ENCODE results near the gene DYNLT5.
"Not testable (repeated sequence)": the region's sequence is repeated elsewhere in the genome, so short reads cannot be mapped to it uniquely, and the experiment has no call there.

The DYNLT5 gene, protein sequence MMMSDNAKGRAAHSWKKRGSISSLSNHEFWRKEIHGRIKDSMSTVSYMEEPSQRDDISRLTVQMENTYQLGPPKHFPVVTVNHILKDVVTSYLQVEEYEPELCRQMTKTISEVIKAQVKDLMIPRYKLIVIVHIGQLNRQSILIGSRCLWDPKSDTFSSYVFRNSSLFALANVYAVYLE

DNA sequence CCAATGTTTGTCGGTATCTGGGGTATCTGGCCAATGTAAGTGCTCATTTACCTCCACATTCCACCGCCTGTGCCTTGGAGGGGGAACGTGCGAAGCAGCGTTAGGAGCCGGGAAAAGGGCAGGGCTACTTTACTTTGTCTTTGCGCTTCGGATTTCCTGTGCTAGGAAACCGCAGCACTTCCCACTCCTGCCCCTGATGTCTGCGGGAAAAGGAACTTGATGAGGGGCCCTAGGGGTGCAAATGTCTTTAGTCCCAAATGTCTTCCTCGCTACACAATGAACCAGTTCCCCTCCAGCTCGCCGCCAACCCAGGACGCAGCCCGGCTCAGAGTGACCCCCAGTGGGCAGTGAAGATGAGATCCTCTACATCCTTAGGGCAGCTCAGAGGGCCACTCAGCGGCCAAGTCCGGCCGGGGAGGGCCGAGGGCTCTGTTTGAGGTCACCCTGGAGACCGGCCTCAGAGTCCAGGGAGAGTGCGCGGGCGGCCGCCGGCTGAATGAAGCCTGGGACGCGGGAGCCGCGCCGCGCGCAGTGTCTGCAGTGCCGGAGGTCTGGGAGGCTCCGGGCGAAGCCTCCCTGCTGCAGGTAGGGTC lies at the start of gene DYNLT5:
Gene DYNLT5, plus strand, starts transcription at position 460 of the 593 bp plus-strand sequence. CDS start 2,200 bp downstream, outside the sequence.
- no peak for DNase-seq (ENCODE audit: low spot score)

DNA sequence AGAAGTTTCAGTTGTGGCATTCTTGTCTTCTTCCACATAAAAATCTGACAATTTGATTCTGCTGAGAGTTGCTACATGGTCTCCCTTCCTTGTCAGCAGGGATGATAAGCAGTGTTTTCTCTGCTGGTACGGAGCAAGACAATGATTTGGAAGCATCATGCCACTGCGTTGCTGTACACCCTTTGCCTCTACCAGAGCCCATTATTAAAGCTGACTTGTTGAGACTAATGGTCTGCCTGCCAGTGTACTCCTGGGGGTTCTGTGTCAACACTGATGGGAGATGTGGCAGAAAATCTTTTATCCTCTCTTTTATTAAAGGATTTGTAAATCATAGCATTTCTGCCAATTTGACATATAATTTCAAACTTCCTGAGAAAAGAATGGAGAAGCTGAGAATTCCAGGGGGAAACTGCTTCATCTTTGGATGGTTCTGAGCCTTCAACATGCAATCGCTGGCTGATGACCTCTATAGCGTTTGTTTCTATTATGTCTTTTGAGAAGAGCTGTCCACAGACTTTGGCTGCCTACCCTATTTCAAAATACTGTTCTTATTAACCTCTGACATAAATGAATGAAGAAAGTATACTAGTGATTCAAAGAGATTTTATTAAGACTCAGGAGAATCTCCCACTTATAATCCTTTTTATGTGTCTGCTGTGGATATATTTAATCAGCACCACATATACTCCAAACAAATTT lies 47.9 kb upstream of the DYNLT5 start:
- no peak for DNase-seq (ENCODE audit: low spot score)

DNA sequence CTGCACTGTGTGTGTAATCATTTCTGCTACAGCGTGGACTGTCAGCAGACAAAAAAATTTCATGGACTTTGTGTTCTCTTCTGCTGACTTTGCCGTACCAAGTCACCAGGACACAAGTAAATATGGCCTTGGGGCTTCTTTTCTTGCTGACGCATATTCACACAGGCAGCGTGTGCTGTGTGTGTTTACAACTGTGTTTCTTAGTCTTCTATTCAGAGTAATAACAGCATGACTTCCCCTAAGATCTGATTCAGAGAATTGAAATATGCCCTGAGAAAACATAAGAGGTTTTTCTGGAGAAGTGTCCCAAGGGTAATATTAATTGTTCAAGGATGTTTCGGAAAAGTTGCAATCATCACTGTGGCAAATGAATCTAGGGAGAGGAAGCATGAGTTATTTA lies 47.1 kb upstream of the DYNLT5 start:
- DNase-seq (ENCODE audit: low spot score), result no peak

DNA sequence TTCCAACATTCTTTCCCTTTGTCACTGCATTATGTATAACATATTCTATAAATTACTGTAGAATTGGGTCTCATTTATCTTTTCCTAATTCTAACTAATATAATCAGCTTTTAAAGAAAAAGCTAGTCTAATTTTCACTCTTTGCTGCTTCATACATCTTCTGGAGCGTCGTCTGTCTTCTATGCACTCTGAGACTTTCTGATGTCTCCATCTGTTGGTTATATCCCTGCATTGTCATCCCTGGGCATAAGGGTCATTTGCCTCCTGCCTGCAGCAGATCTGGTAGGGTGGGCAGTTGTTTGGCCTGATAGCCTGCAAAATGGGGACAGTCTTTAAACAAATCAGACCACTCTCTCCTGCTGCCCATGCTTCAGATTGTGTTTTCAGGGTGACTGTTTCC lies 40.8 kb upstream of the DYNLT5 start:
- no peak for DNase-seq (ENCODE audit: low spot score)

DNA sequence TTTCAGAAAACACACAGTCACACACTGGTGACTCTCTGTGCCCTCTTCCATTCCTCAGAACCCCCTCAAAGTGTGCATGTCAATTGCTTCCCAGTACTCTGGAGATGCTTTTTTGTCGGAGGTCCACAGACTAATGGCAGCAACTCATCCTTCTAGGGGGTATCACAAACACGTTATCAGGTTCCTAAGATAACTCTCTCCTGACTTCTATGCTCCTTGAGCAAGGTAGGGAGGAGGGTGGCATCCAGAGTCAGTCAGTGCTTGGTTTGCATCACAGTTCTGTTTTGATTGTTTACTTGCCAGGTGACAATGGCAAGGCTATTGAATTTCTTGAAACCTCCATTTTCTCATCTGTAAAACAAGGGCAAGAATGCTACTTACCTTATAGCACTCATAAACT lies 39.4 kb upstream of the DYNLT5 start:
- no peak for DNase-seq (ENCODE audit: low spot score)

DNA sequence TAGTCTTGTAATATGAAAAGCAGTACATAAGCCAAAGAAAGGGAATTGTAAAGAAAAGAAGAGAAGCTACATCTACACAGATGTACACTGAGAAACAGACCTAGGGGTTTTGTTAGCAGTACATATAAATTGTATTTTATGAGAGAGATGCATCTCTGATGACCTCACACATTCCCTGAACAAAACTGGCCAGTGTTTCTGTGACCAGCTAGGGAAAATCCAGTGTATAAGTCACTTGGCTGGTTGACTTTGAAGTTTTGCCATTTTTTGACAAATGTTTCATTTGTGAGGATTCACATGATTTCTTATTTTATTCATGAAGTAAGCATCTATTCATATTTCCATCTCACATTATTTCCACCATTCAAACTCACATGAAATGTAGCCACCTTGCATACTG lies 28.3 kb upstream of the DYNLT5 start:
- DNase-seq (ENCODE audit: low spot score), result no peak

DNA sequence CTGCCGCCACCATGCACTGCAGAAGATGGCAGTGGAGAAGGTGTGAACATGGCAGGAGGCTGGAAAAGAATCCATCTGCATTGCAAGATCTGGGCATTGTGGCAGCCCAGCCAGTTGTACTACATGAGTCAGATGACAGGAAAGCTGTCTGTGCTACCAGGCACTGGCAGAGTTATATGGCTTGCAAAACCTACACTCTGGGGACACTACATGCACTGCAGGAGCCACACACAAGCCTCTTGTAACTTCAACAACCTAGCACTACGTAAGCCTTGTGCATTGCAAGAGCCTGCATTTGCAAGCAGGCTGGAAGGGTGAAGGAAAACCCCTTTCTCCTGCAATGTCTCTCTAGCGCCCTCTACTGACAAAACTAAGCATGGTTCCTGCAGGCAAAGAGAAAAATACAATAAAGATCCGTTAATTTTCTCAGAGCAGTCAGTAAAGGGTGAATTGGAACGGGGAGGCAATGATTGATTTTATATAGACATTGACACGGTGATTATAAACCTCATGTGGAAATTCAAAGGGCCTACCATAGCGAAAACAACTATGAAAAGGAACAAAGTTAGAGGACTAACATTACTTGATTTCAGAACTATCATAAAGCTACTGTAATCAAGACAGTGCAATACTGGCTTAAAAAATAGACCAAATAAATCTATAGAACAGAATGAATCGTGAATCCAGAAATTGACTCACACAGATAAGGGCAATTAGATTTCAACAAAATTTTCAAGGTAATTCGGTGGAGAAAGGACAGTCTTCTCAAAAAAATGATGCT lies 26.2 kb upstream of the DYNLT5 start:
- DNase-seq (ENCODE audit: low spot score), result peak; percentile 50

DNA sequence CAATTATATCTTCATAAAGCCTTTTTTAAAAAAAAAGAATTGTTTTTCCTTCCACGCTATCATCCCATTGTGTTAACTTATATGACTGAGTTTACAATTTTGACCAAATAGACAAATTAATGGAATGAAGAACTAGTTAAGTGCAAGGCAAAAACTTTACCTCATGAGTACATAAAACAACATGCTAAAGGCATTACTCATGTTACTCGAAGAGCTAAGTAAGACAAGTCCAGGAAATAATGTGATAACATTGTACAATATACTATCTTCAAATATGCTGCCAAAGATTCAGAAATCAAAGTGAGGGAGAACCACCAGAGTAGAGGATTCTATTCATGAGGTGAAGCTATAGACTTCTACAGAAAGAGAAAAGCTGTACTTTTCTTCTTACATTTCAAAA lies 24.2 kb upstream of the DYNLT5 start:
- DNase-seq (ENCODE audit: low spot score), result no peak

DNA sequence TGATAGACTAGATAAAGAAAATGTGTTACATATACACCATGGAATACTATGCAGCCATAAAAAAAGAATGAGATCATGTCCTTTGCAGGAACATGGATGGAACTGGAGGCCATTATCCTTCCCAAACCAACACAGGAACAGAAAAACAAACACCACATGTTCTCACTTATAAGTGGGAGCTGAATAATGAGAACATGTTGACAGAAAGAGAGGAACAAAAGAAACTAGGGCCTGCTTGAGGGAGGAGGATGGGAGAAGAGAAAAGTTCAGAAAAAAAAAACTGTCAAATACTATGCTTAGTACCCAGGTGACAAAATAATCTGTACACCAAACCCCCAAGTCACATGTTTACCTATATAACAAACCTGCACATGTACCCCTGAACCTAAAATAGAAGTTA lies 23.5 kb upstream of the DYNLT5 start:
- not testable (repeated sequence) for DNase-seq (ENCODE audit: low spot score)

DNA sequence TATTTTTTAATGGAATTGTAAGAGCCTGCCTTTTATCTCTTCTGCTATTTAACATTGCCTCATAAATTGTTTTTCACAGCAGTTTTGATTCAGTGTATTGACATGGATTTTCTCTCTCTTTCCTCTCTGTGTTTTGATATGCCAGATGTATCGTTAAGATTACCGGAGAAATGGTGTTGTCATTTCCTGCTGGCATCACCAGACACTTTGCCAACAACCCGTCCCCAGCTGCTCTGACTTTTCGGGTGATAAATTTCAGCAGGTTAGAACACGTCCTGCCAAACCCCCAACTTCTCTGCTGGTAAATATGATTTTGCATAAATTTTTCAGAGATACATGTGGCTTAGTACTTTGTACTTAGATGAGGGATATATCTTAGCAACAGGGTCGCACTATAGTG lies 23.1 kb upstream of the DYNLT5 start:
- DNase-seq (ENCODE audit: low spot score), result no peak

DNA sequence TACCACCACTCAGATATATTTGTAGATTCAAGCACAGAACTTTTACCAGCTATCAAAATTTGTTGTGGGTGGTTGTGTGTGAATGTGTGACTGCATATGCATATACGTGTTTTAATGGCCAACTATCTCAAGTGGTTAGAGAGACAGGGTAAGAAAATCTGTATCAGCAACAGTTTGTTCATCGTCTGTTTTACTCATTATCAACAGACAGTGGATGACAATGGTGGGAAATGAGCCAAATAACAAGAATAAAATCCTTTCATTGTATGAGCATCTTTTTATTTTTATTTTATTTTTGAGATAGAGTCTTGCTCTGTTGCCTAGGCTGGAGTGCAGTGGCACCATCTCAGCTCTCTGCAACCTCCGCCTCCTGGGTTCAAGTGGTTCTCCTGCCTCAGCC lies 22.7 kb upstream of the DYNLT5 start:
- no peak for DNase-seq (ENCODE audit: low spot score)

DNA sequence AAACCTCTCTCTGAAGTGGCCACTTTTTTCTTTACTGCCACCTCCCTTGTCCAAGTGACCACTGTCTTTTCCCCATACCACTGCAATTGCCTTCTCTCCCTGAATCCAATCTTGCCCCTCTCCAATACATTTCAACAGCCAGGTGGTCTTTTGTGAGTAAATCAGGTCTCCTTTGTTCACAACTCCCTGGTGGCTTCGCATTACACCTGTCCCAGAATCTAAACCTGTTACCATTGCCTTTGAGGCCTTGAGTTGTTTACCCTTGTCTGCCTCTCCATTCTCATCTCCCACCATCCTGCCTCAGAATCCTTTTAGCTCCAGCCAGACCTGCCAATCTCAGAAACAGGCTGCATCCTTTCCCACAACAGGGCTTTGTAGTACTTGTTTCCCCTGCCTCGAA lies 21.8 kb upstream of the DYNLT5 start:
- DNase-seq (ENCODE audit: low spot score), result no peak

DNA sequence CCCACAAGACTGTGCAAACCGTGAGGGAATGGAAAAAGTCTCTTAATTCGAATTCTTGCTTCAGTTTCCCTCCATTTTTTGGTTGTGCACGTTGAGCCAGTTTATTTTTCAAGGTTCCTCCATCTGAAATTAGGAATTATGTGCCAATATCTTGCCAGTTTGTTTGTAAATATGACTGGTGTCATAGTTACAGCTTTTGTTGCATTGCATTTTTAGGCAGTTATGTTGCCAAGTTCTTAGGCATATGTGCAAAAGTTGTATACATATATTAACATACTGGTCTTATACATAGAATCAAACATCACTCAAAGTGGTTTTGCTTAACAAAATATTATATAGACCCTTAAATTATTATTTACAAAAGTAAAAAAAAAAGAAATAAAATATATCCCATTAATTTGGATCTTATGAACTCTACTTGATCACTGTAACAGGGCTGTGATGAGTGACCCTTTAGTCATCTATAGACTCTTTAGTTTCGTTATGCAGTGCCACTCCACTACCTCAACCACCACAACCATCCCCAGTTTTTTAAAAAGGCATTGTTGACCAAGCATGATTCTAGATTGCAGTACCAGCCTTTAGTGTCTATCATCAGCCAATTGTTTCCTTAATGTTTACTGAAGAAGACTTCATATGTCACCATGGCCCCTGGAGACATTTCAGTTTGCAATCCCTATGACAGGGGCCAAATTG lies 20.9 kb upstream of the DYNLT5 start:
- DNase-seq (ENCODE audit: low spot score), result no peak

DNA sequence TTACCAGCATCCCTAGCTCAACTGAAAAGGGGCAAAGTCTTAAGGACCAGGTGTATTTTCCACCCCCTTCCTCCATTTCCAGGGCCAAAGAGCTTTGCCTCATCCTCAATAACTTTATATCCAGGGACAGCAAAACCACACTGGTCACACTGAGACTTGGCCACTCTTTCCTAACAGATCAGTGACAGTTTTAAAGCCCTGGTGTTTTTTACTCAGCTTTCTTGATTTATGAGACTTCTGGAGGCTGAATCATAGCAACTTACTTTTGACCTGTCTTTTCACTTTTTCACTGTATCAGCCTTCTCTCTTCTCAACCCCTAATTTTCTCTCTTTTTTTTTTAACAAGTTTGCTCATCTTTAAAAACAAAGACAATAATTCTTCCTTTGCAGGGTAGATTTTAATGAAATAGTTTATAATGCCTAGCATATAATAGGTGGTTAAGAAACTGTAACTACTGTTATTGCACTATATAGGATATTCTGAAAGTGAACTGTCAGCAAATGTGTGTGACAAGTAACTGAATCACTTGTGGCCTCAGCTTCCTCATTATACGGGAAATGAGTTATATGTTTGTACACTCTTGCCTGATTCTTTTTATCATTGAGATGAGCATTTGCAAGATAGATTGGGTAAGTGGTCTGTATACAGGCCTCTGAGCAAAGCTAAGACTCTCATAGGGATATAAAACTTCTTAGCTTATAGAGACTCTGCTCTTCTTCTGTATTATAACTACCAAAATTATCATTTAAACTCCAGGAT lies 19.7 kb upstream of the DYNLT5 start:
- DNase-seq (ENCODE audit: low spot score), result no peak

DNA sequence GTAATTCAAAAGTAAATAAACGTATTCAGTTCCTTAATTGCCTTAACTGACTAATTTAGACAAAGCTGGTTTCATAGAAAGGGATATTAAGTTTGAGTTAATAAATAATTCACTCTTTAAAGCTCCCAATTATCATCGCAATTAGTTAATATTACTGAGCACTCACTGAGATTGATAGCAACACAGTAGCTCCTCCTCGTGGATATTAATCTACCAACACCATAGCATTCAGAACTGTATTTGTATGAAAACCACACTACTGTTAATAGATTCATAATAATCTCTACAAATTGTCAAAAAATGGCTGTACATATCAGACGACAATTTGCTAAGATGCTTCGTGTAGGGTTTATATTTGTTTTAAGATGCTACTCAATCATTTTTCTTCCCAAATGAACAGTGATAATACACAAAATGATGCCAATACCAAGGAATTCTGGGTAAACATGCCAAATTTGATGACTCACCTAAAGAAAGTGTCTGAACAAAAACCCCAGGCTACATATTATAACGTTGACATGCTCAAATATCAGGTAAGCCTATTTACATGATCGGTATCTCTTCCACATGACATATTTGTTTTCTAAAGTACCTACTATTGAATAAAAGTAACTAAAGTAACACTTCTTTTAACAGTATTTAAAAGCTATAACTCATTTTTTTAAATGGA lies 18.8 kb upstream of the DYNLT5 start:
- DNase-seq (ENCODE audit: low spot score), result no peak

DNA sequence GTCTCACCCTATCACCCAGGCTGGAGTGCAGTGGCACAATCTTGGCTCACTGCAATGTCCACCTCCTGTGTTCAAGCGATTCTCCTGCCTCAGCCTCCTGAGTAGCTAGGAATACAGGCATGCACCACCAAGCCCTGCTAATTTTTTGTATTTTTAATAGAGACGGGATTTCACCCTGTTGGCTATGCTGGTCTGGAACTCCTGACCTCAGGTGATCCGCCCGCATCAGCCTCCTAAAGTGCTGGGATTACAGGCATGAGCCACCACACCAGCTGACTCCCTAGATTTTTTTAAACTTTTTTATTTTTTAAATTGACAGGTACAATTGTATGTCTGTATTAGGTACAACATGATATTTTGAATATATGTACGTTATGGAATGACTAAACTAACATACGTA lies 17.7 kb upstream of the DYNLT5 start:
- DNase-seq (ENCODE audit: low spot score), result not testable (repeated sequence)

DNA sequence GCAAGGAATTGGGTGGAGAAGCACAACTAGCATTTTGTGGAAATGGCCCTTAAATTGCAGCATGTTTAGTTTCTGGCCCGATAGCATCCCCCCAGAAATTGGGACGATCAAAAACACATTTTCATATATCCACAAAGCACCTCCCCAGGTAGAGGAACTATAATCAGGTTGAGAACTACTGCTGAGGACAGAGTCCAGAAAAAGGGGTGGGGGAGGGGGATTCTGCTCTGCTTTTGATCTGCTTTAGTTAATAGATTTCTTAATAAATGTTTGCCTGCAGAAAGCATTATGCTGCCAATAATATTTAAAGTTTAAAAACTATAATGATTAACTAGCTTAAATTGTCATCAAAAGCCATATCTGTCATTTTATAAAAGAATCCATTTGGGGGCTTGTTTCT lies 14.4 kb upstream of the DYNLT5 start:
- DNase-seq (ENCODE audit: low spot score), result no peak

DNA sequence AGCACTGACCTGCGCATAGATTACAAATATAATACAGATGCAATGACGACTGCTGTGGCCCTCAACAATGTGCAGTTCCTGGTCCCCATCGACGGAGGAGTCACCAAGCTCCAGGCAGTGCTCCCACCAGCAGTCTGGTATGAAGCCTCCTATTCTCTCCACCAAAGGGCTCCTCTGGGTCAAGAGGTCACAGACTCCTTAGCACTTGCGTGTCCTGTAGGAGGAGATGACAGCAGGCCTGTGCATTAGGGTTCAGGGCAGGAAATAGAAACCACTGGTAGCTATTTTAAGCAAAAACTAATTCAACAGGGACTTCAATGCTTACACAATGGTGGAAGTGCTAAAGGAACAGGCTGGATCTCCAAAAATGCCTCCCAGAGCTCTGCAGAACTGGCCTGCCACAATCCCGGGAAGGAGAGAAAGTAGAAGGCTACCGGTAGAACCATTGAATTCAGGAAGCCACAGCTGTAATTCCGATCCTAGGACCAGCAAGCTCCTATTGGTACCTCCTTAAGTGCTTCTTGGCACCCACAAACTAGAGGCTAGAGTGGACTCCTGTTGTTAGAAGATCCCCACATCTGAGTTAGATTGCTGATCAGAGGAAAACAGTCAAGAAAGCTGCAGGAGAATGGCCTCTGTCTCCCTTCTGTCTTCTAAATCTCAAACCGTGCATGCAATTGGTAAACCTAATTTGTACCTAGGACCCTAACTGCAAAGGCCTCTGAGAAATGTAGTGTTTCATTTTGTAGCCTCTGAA lies 12.7 kb upstream of the DYNLT5 start:
- no peak for DNase-seq (ENCODE audit: low spot score)

DNA sequence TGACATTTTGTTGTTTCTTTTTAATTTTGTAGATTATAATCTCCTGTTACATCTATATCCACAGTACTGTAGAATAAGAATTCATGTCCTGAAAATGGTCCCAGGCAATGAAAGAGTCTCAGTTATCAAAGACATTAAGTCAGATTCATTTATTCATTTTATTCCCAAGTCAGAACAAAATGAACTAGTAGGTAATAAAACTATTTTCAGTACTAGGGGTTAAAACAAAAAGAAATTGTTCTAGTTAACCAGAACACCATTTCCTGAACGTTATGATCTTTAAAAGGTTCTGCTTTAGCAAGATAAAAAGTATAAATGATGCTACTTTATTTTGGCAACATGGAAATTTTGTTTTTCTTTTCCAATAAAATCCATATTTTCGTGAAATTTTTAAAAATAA lies 6.8 kb upstream of the DYNLT5 start:
- DNase-seq (ENCODE audit: low spot score), result no peak

DNA sequence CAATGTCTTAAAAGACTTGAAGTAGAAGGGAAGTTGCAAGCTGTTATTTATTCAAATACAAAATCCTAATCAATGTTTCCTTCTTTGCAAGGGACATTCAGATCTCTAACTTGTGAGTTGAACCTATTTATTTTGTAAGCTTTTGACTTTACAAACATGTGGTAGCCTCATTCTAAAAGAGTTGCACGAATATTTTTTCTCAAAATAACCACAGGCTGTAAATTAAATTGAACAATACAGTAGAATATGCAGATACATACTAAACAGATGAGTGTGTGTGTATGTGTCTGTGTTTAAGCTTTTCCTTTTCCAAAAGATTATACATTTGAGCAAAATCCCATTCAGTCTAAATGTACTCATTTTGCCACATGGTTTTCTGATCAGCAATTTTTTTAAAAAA lies 4.8 kb upstream of the DYNLT5 start:
- DNase-seq (ENCODE audit: low spot score), result no peak

Data from SW480 (cell line).